GM18867 (cell line): Measurements from ENCODE around the gene HPD.

Experiments
- ATAC-seq: cut with Tn5 transposase; IDR thresholded peaks from one replicate; pipeline ENCODE4 v1.9.1; 2021; ENCODE audit warnings: mild to moderate bottlenecking, moderate library complexity; ENCODE audit not compliant: unreplicated experiment

The HPD gene

GRCh38 chr12:121829250-121829918, 29.3 kb downstream of the HPD start:
- ATAC-seq: no peak

- ATAC-seq: no peak
Observed at GRCh38 chr12:121828826-121829225, 29.8 kb downstream of the HPD start.

- ATAC-seq: no peak
Observed at GRCh38 chr12:121828306-121828705, 30.4 kb downstream of the HPD start.

- no peak for ATAC-seq
Observed at GRCh38 chr12:121827351-121828099, 31.1 kb downstream of the HPD start.

GRCh38 chr12:121826318-121827150, 32.1 kb downstream of the HPD start:
- no peak for ATAC-seq

GRCh38 chr12:121825041-121825523, 33.6 kb downstream of the HPD start:
- ATAC-seq: no peak

- no peak for ATAC-seq
Observed at GRCh38 chr12:121823727-121824115, 34.9 kb downstream of the HPD start.

GRCh38 chr12:121823101-121823726, 35.4 kb downstream of the HPD start:
- ATAC-seq: no peak

- no peak for ATAC-seq
Observed at GRCh38 chr12:121822393-121823100, 36.1 kb downstream of the HPD start.

- no peak for ATAC-seq
Observed at GRCh38 chr12:121820056-121820455, 38.6 kb downstream of the HPD start.

GRCh38 chr12:121819212-121819949, 39.3 kb downstream of the HPD start:
- ATAC-seq: no peak

- no peak for ATAC-seq
Observed at GRCh38 chr12:121817648-121818043, 41.0 kb downstream of the HPD start.

GRCh38 chr12:121816925-121817647, 41.6 kb downstream of the HPD start:
- no peak for ATAC-seq

GRCh38 chr12:121815263-121815662, 43.4 kb downstream of the HPD start:
- ATAC-seq: no peak

GRCh38 chr12:121814429-121815119, 44.1 kb downstream of the HPD start:
- no peak for ATAC-seq

GRCh38 chr12:121813951-121814350, 44.7 kb downstream of the HPD start:
- ATAC-seq: no peak

GRCh38 chr12:121812921-121813896, 45.5 kb downstream of the HPD start:
- ATAC-seq: no peak
